Liver (tissue), 9 donors: ENCODE results near the gene C9orf85. TPM values are rescaled to one million over a fixed set of nuclear protein-coding genes. Genes with fewer than 3 reads are reported as not detected.
A peak's percentile ranks its signal among the peaks of the same experiment; 100 is the strongest.
"Not testable (repeated sequence)": the region's sequence is repeated elsewhere in the genome, so short reads cannot be mapped to it uniquely, and the experiment has no call there.

Experiments used
- DNase-seq: peaks from one replicate; pipeline ENCODE4 v3.0.0-alpha.2; 2017; ENCODE audit warnings: low spot score
- H3K27ac ChIP-seq, 2 donors: one replicate each; pipeline ENCODE4 v1.7.0; 2013; ENCODE audit warnings: inconsistent platforms in 2 of 2, low read length in 2 of 2, control low read depth in 1 of 2, low read depth in 1 of 2, mild to moderate bottlenecking in 1 of 2
- H3K27me3 ChIP-seq, 4 donors: one replicate each; pipeline versions ENCODE4 v1.6.1 to v1.7.0; 2013; ENCODE audit warnings: low read length in 3 of 4, inconsistent platforms in 1 of 4, mild to moderate bottlenecking in 1 of 4, moderate library complexity in 1 of 4; ENCODE audit not compliant: control insufficient read depth in 4 of 4, insufficient read depth in 4 of 4
- H3K36me3 ChIP-seq, 4 donors: one replicate each; pipeline versions ENCODE4 v1.6.1 to v1.7.0; 2013; ENCODE audit warnings: low read length in 3 of 4, mild to moderate bottlenecking in 3 of 4, low read depth in 1 of 4, moderate library complexity in 1 of 4; ENCODE audit not compliant: control insufficient read depth in 4 of 4, insufficient read depth in 3 of 4
- H3K4me1 ChIP-seq, 4 donors: one replicate each; pipeline versions ENCODE4 v1.6.1 to v1.7.0; 2013; ENCODE audit warnings: low read length in 3 of 4, mild to moderate bottlenecking in 3 of 4, moderate library complexity in 1 of 4; ENCODE audit not compliant: control insufficient read depth in 4 of 4, insufficient read depth in 4 of 4
- H3K4me3 ChIP-seq, 3 donors: one replicate each; pipeline versions ENCODE4 v1.6.1 to v1.7.0; 2013; ENCODE audit warnings: low read length in 3 of 3, control low read depth in 1 of 3, low read depth in 1 of 3, mild to moderate bottlenecking in 1 of 3
- H3K9ac ChIP-seq, 2 donors: one replicate each; pipeline ENCODE4 v1.7.0; 2013; ENCODE audit warnings: low read length in 2 of 2, mild to moderate bottlenecking in 2 of 2, moderate library complexity in 2 of 2, control low read depth in 1 of 2, low read depth in 1 of 2
- H3K9me3 ChIP-seq, 4 donors: one replicate each; pipeline versions ENCODE4 v1.6.1 to v1.7.0; 2013; ENCODE audit warnings: low read length in 3 of 4; ENCODE audit not compliant: control insufficient read depth in 4 of 4
- GABPA ChIP-seq, 2 donors: IDR thresholded peaks in 1 of 2; conservative IDR thresholded peaks in 1 of 2; 2 replicates each; pipeline ENCODE4 v1.6.1; 2016; ENCODE audit warnings: antibody characterized with exemption in 2 of 2, mild to moderate bottlenecking in 1 of 2, moderate library complexity in 1 of 2
- HNF4A ChIP-seq, 2 donors: conservative IDR thresholded peaks; 2 replicates each; pipeline ENCODE4 v1.6.1; 2016; ENCODE audit warnings: antibody characterized with exemption in 2 of 2, mild to moderate bottlenecking in 2 of 2
- JUND ChIP-seq, 2 donors: IDR thresholded peaks; 2 replicates each; pipeline ENCODE4 v1.6.1; 2016; ENCODE audit warnings: antibody characterized with exemption in 2 of 2
- NR2F2 ChIP-seq: IDR thresholded peaks from 2 replicates; pipeline ENCODE4 v1.6.1; 2016; ENCODE audit warnings: antibody characterized with exemption
- RAD21 ChIP-seq, 2 donors: IDR thresholded peaks; 2 replicates each; pipeline ENCODE4 v1.6.1; 2016; ENCODE audit warnings: antibody characterized with exemption in 2 of 2, mild to moderate bottlenecking in 2 of 2
- RXRA ChIP-seq, 2 donors: IDR thresholded peaks; 2 replicates each; pipeline ENCODE4 v1.6.1; 2017 to 2018; ENCODE audit warnings: antibody characterized with exemption in 2 of 2, mild to moderate bottlenecking in 1 of 2
- SP1 ChIP-seq: IDR thresholded peaks from 2 replicates; pipeline ENCODE4 v1.6.1; 2018; ENCODE audit warnings: antibody characterized with exemption, mild to moderate bottlenecking
- WGBS: extraction: QIAGEN DNeasy Blood & Tissue Kit; methylation state at CpG from one replicate; pipeline ENCODE4 v1.1.7; 2013; 5-methylcytosine and 5-hydroxymethylcytosine counted together
- polyA plus RNA-seq, 2 donors: library from polyadenylated mRNA; stranded (reverse) in 1 of 2; unstranded in 1 of 2; fragments of 200-250 nt in 1 of 2; fragments of >200 nt in 1 of 2; fragmentation: Nextera tagmentation in 1 of 2; extraction: Ambion mirVana in 1 of 2; gene quantifications; one replicate each; pipeline versions ENCODE4 v1.2.1 to v1.2.3, GENCODE V29; 2013 to 2015
- total RNA-seq, 2 donors: library from RNA; depleted of rRNA; stranded (reverse); fragments of >200 nt; gene quantifications; one replicate each; pipeline ENCODE4 v1.2.3, GENCODE V29; 2014
- TF ChIP-seq, protein P1 (sequence below): IDR thresholded peaks from 2 replicates; pipeline ENCODE4 v1.6.1; 2016; ENCODE audit warnings: antibody characterized with exemption, mild to moderate bottlenecking
- TF ChIP-seq, protein P2 (sequence below): IDR thresholded peaks from 2 replicates; pipeline ENCODE4 v1.6.1; 2016; ENCODE audit warnings: antibody characterized with exemption
- TF ChIP-seq, protein P3 (sequence below): IDR thresholded peaks from 2 replicates; pipeline ENCODE4 v1.6.1; 2016; ENCODE audit warnings: antibody characterized with exemption
- donor health status: healthy.
- donor health status: healthy.
- donor health status: healthy.
- donor health status: healthy.
- donor health status: healthy.

Gene C9orf85
- total and polyA plus RNA-seq, 4 donors = 3.6 to 6.6 (median 3.9) TPM

DNA sequence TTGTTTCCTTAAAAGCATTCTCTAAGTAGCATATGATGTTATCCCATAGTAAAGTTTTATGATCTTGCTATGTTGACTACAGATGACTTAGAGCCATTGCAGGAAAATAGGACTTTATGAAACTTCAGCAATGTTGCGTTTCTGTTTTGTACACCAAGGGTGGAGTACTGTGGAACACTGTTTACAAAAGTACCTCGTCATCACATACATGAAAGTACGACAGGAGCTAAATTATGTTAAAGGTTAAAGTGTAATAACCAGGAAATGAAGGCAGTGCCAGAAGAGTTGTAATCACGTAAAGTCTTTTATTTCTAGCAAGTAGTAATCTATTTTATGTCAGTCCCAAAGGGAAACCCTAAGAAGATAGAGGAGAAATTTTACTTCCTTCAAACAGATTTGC is 50.9 kb downstream of the C9orf85 start:
- Histone ChIP-seq H3K36me3 (peaks cover 0 to 2% (median 0%) of the 10 kb centered on the region in 4 donors), H3K4me3 (no peak overlapping the region), H3K27me3 (no peaks in the 10 kb centered on the region), H3K9me3 (no peaks in the 10 kb centered on the region), H3K9ac (no peak overlapping the region), H3K27ac (no peak overlapping the region), H3K4me1 (peaks cover 0 to 10% (median 3%) of the 10 kb centered on the region in 4 donors)
- TF ChIP-seq GABPA (IDR thresholded peaks at IDR 0.05 in 1 of 2, conservative IDR thresholded peaks at IDR 0.05 in 1 of 2) (no peak), RXRA (IDR thresholded peaks at IDR 0.05) (peak; percentile 25 to 53), RAD21 (IDR thresholded peaks at IDR 0.05) (no peak)
- WGBS = 25% methylated on average over 4 of the region's 4 CpGs
- no peak for DNase-seq

DNA sequence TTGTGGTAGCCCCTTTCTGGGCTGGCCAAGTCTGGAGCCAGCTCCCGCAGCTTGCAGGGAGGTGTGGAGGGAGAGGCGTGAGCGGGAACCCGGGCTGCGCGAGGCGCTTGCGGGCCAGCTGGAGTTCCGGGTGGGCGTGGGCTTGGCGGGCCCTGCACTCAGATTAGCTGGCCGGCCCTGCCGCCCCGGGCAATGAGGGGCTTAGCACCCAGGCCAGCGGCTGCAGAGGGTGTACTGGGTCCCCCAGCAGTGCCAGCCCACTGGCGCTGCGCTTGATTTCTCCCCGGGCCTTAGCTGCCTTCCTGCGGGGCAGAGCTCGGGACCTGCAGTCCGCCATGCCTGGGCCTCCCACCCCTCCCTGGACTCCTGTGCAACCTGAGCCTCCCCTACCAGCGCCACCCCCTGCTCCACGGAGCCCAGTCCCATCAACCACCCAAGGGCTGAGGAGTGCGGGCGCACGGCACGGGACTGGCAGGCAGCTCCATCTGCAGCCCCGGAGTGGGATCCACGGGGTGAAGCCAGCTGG is 52.1 kb downstream of the C9orf85 start:
- H3K27me3 ChIP-seq, H3K9ac ChIP-seq, DNase-seq, H3K27ac ChIP-seq, H3K4me3 ChIP-seq, H3K9me3 ChIP-seq, H3K36me3 ChIP-seq: not testable (repeated sequence)
- peaks cover 0 to 10% (median 3%) of the 10 kb centered on the region in 4 donors for H3K4me1 ChIP-seq
- 91% methylated on average over 29 of the region's 29 CpGs for WGBS

DNA sequence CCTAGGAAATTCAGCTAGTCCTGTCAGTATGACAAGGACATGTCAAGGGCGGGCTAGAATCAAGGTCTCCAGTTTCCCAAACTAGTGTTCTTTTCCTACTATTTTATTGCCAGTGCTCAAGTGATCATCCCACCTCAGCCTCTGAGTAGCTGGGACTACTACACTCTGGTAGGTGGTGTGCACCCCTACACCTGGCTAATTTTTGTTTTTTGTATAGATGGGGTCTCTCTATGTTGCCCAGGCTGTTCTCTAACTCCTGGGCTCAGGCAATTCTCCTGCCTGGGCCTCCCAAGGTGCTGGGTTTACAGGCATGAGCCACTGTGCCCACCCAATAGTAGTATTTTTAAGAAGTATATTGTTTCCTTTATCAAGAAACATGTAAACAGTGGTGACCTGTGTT is 54.0 kb downstream of the C9orf85 start:
- WGBS = 100% methylated on average over 1 of the region's 1 CpG
- no peak overlapping the region for H3K9ac ChIP-seq
- H3K9me3 ChIP-seq = peaks cover 0 to 10% (median 3%) of the 10 kb centered on the region in 4 donors
- DNase-seq = no peak
- TF ChIP-seq HNF4A (conservative IDR thresholded peaks at IDR 0.05) = no peak
- no peak for TF ChIP-seq GABPA (IDR thresholded peaks at IDR 0.05 in 1 of 2, conservative IDR thresholded peaks at IDR 0.05 in 1 of 2)
- TF ChIP-seq, protein P1, sequence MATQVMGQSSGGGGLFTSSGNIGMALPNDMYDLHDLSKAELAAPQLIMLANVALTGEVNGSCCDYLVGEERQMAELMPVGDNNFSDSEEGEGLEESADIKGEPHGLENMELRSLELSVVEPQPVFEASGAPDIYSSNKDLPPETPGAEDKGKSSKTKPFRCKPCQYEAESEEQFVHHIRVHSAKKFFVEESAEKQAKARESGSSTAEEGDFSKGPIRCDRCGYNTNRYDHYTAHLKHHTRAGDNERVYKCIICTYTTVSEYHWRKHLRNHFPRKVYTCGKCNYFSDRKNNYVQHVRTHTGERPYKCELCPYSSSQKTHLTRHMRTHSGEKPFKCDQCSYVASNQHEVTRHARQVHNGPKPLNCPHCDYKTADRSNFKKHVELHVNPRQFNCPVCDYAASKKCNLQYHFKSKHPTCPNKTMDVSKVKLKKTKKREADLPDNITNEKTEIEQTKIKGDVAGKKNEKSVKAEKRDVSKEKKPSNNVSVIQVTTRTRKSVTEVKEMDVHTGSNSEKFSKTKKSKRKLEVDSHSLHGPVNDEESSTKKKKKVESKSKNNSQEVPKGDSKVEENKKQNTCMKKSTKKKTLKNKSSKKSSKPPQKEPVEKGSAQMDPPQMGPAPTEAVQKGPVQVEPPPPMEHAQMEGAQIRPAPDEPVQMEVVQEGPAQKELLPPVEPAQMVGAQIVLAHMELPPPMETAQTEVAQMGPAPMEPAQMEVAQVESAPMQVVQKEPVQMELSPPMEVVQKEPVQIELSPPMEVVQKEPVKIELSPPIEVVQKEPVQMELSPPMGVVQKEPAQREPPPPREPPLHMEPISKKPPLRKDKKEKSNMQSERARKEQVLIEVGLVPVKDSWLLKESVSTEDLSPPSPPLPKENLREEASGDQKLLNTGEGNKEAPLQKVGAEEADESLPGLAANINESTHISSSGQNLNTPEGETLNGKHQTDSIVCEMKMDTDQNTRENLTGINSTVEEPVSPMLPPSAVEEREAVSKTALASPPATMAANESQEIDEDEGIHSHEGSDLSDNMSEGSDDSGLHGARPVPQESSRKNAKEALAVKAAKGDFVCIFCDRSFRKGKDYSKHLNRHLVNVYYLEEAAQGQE = no peak
- TF ChIP-seq JUND (IDR thresholded peaks at IDR 0.05) = no peak
- TF ChIP-seq, protein P2, sequence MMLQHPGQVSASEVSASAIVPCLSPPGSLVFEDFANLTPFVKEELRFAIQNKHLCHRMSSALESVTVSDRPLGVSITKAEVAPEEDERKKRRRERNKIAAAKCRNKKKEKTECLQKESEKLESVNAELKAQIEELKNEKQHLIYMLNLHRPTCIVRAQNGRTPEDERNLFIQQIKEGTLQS = no peak
- TF ChIP-seq, protein P3, sequence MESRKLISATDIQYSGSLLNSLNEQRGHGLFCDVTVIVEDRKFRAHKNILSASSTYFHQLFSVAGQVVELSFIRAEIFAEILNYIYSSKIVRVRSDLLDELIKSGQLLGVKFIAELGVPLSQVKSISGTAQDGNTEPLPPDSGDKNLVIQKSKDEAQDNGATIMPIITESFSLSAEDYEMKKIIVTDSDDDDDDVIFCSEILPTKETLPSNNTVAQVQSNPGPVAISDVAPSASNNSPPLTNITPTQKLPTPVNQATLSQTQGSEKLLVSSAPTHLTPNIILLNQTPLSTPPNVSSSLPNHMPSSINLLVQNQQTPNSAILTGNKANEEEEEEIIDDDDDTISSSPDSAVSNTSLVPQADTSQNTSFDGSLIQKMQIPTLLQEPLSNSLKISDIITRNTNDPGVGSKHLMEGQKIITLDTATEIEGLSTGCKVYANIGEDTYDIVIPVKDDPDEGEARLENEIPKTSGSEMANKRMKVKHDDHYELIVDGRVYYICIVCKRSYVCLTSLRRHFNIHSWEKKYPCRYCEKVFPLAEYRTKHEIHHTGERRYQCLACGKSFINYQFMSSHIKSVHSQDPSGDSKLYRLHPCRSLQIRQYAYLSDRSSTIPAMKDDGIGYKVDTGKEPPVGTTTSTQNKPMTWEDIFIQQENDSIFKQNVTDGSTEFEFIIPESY = no peak
- no peak for TF ChIP-seq SP1
- no peak for TF ChIP-seq NR2F2
- no peak overlapping the region for H3K4me3 ChIP-seq
- H3K4me1 ChIP-seq = peaks cover 0 to 10% (median 3%) of the 10 kb centered on the region in 4 donors
- H3K27ac ChIP-seq = no peak overlapping the region
- H3K36me3 ChIP-seq = peaks cover 0 to 2% (median under 1%) of the 10 kb centered on the region in 4 donors
- no peaks in the 10 kb centered on the region for H3K27me3 ChIP-seq
